GM23338 (cell line): ENCODE data around the gene TBL3.

ENCODE experiments used
- CREB1 ChIP-seq: fragments of 250-450 bp; sonication (Bioruptor Pico); IDR thresholded peaks from 2 replicates; pipeline ENCODE4 v1.5.0; 2020; ENCODE audit warnings: low read depth, mild to moderate bottlenecking, moderate library complexity
- ETS1 ChIP-seq: IDR thresholded peaks from 2 replicates; pipeline ENCODE4 v1.6.1; 2016; ENCODE audit warnings: antibody characterized with exemption
- EZH2 ChIP-seq: fragments of 200-600 bp; sonication (generic); IDR thresholded peaks from one replicate; pipeline ENCODE4 v1.8.0; 2017; ENCODE audit warnings: antibody characterized with exemption, mild to moderate bottlenecking, low read depth; ENCODE audit not compliant: unreplicated experiment
- EZH2phosphoT487 ChIP-seq: fragments of 200-600 bp; sonication (generic); IDR thresholded peaks from one replicate; pipeline ENCODE4 v1.8.1; 2018; ENCODE audit warnings: antibody characterized with exemption; ENCODE audit not compliant: unreplicated experiment
- JUNB ChIP-seq: IDR thresholded peaks from one replicate; pipeline ENCODE4 v1.6.1; 2016; ENCODE audit warnings: antibody characterized with exemption; ENCODE audit not compliant: unreplicated experiment
- NANOG ChIP-seq: IDR thresholded peaks from 2 replicates; pipeline ENCODE4 v1.6.1; 2016; ENCODE audit warnings: antibody characterized with exemption, borderline replicate concordance
- POLR2AphosphoS5 ChIP-seq: IDR thresholded peaks from 2 replicates; pipeline ENCODE4 v1.6.1; 2016; ENCODE audit warnings: antibody characterized with exemption, low read depth
- REST ChIP-seq: IDR thresholded peaks from one replicate; pipeline ENCODE4 v1.6.1; 2018; ENCODE audit warnings: antibody characterized with exemption; ENCODE audit not compliant: unreplicated experiment
- STAT1 ChIP-seq: IDR thresholded peaks from one replicate; pipeline ENCODE4 v1.6.1; 2016; ENCODE audit warnings: antibody characterized with exemption; ENCODE audit not compliant: unreplicated experiment
- ZNF114 ChIP-seq: fragments of 250-450 bp; sonication (Bioruptor Pico); IDR thresholded peaks from 2 replicates; pipeline ENCODE4 v1.5.0; 2020; ENCODE audit warnings: mild to moderate bottlenecking, moderate library complexity
- ZNF331 ChIP-seq: fragments of 250-450 bp; sonication (Bioruptor Pico); IDR thresholded peaks from 2 replicates; pipeline ENCODE4 v1.5.0; 2020; ENCODE audit warnings: low read depth, mild to moderate bottlenecking, moderate library complexity
- TF ChIP-seq, protein P1 (sequence below), 2 experiments: fragments of 200-600 bp in 1 of 2; sonication (generic) in 1 of 2; conservative IDR thresholded peaks; 2 replicates each; pipeline versions ENCODE4 v1.5.1 to v1.6.1; 2016 to 2017; ENCODE audit warnings: antibody characterized with exemption in 2 of 2, low read depth in 2 of 2, mild to moderate bottlenecking in 2 of 2, moderate library complexity in 1 of 2

DNA sequence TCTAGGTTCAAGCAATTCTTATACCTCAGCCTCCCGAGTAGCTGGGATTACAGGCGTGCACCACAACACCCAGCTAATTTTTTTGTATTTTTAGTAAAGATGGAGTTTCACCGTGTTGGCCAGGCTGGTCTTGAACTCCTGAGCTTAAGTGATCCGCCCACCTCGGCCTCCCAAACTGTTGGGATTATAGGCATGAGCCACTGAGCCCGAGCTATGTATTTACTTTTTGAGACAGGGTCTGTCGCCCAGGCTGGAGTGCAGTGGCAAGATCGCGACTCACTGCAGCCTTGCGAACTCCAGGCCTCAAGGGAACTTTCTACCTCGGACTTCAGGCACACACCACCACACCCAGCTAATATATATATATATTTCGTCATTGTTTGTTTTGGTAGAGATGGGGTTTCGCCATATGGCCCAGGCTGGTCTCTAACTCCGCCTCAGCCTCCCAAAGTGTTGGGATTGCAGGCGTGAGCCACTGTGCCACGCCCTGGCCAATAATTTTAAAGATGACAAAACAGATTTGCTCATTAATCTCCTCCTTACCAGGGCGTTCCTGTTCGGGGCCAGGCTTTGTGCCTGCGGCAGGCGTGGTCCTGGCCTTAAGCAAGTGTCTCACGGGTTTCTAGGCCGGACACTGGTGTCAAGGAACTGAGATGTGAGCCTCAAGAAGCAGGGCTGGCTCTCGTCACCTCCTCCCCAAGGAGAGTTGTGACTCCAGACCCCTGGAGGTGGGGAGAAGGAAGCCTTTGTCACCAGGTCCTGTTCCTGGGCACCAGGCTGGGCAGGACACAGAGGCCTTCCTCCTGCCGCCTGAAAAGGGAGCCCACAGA is 43.5 kb downstream of the TBL3 start:
- no peak for TF ChIP-seq REST
- TF ChIP-seq, protein P1, sequence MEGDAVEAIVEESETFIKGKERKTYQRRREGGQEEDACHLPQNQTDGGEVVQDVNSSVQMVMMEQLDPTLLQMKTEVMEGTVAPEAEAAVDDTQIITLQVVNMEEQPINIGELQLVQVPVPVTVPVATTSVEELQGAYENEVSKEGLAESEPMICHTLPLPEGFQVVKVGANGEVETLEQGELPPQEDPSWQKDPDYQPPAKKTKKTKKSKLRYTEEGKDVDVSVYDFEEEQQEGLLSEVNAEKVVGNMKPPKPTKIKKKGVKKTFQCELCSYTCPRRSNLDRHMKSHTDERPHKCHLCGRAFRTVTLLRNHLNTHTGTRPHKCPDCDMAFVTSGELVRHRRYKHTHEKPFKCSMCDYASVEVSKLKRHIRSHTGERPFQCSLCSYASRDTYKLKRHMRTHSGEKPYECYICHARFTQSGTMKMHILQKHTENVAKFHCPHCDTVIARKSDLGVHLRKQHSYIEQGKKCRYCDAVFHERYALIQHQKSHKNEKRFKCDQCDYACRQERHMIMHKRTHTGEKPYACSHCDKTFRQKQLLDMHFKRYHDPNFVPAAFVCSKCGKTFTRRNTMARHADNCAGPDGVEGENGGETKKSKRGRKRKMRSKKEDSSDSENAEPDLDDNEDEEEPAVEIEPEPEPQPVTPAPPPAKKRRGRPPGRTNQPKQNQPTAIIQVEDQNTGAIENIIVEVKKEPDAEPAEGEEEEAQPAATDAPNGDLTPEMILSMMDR (conservative IDR thresholded peaks at IDR 0.05; ENCODE audit: low read depth in 2 of 2) = no peak
- TF ChIP-seq ETS1 = no peak
- TF ChIP-seq EZH2 = no peak
- TF ChIP-seq CREB1 = no peak
- TF ChIP-seq POLR2AphosphoS5 = no peak
- TF ChIP-seq EZH2phosphoT487 = no peak
- no peak for TF ChIP-seq JUNB
- TF ChIP-seq STAT1 = no peak
- no peak for TF ChIP-seq ZNF331 (CRISPR knock-in tag)
- TF ChIP-seq NANOG = no peak
- TF ChIP-seq ZNF114 = no peak
